Measurements from ENCODE around the gene AMH. TPM values are rescaled to one million over a fixed set of nuclear protein-coding genes. Genes with fewer than 3 reads are reported as not detected.

AMH gene
- total and polyA plus RNA-seq, 4 donors, result 0.73 to 3.5 (median 1.8) TPM

GRCh38 chr19:2300533-2300932, 51.4 kb downstream of the AMH start:
- Histone ChIP-seq H3K27me3 (ENCODE audit: control insufficient read depth in 3 of 3, insufficient read depth in 3 of 3, low read length in 2 of 3) (peaks cover 0 to 31% (median 22%) of the 10 kb centered on the region in 3 donors), H3K36me3 (ENCODE audit: control insufficient read depth in 4 of 4, insufficient read depth in 4 of 4, low read length in 4 of 4) (no peaks in the 10 kb centered on the region), H3K27ac (ENCODE audit: low read depth in 1 of 2, low read length in 1 of 2) (no peak overlapping the region), H3K9me3 (ENCODE audit: control insufficient read depth in 4 of 4, insufficient read depth in 3 of 4, low read length in 3 of 4) (peaks cover 0 to 1% (median 0%) of the 10 kb centered on the region in 4 donors), H3K4me3 (no peak overlapping the region), H3K9ac (ENCODE audit: insufficient read depth in 1 of 2, low read length in 2 of 2) (no peak overlapping the region), H3K4me1 (ENCODE audit: control insufficient read depth in 5 of 5, insufficient read depth in 5 of 5, low read length in 5 of 5) (peaks cover 0 to 7% (median 6%) of the 10 kb centered on the region in 5 donors)
- no peak for DNase-seq
- TF ChIP-seq, protein P1, sequence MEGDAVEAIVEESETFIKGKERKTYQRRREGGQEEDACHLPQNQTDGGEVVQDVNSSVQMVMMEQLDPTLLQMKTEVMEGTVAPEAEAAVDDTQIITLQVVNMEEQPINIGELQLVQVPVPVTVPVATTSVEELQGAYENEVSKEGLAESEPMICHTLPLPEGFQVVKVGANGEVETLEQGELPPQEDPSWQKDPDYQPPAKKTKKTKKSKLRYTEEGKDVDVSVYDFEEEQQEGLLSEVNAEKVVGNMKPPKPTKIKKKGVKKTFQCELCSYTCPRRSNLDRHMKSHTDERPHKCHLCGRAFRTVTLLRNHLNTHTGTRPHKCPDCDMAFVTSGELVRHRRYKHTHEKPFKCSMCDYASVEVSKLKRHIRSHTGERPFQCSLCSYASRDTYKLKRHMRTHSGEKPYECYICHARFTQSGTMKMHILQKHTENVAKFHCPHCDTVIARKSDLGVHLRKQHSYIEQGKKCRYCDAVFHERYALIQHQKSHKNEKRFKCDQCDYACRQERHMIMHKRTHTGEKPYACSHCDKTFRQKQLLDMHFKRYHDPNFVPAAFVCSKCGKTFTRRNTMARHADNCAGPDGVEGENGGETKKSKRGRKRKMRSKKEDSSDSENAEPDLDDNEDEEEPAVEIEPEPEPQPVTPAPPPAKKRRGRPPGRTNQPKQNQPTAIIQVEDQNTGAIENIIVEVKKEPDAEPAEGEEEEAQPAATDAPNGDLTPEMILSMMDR (IDR thresholded peaks at IDR 0.05; ENCODE audit: control extremely low read depth, extremely low read depth), result no peak
- no peak for ATAC-seq (ENCODE audit: insufficient read depth, low FRiP score)
- WGBS, 2 donors, result 68% methylated on average over 17 of the region's 17 CpGs

Small RNAs within 50 kb of the gene (small RNA-seq; reads per million reads assigned to genes)
- not detected for gene MIR1227 (ENCODE audit: low replicate concordance)

Other genes starting within 250 kb of the AMH start
- gene BTBD2, start 233.6 kb upstream of the AMH start, total RNA-seq, result 10 to 100 TPM; 49.5 to 62.3 TPM
- gene BTBD2, start 233.6 kb upstream of the AMH start, polyA plus RNA-seq, result 10 to 100 TPM; 35.5 to 40.1 TPM
- gene MKNK2, start 198.1 kb upstream of the AMH start, total RNA-seq, result 100 to 1,000 TPM; 107 to 333 TPM
- 100 to 1,000 TPM; 132 to 189 TPM for gene MKNK2, start 198.1 kb upstream of the AMH start, polyA plus RNA-seq
- gene MOB3A, start 153.0 kb upstream of the AMH start, total RNA-seq, result 10 to 100 TPM; 45.2 to 86.6 TPM
- 10 to 100 TPM; 17.7 to 44.9 TPM for gene MOB3A, start 153.0 kb upstream of the AMH start, polyA plus RNA-seq
- 1 to 10 TPM; 5.0 to 8.4 TPM for gene IZUMO4, start 152.4 kb upstream of the AMH start, total RNA-seq
- 1 to 10 TPM; 6.1 to 9.8 TPM for gene IZUMO4, start 152.4 kb upstream of the AMH start, polyA plus RNA-seq
- 100 to 1,000 TPM in 1 of 2 donors, 10 to 100 TPM in 1; 69.9 to 144 TPM for gene AP3D1, start 97.8 kb upstream of the AMH start, total RNA-seq
- 100 to 1,000 TPM in 1 of 2 donors, 10 to 100 TPM in 1; 55.3 to 101 TPM for gene AP3D1, start 97.8 kb upstream of the AMH start, polyA plus RNA-seq
- gene DOT1L, start 85.4 kb upstream of the AMH start, total RNA-seq, result 10 to 100 TPM; 20.4 to 46.4 TPM
- 10 to 100 TPM; 13.0 to 19.2 TPM for gene DOT1L, start 85.4 kb upstream of the AMH start, polyA plus RNA-seq
- 10 to 100 TPM; 64.4 to 64.6 TPM for gene PLEKHJ1, start 13.0 kb upstream of the AMH start, total RNA-seq
- 10 to 100 TPM; 70.1 to 76.4 TPM for gene PLEKHJ1, start 13.0 kb upstream of the AMH start, polyA plus RNA-seq
- 100 to 1,000 TPM in 1 of 2 donors, 10 to 100 TPM in 1; 67.5 to 113 TPM for gene SF3A2, start 12.5 kb upstream of the AMH start, total RNA-seq
- 10 to 100 TPM; 37.2 to 58.5 TPM for gene SF3A2, start 12.5 kb upstream of the AMH start, polyA plus RNA-seq
- 1 to 10 TPM in 1 of 2 donors, under 1 TPM in 1; 0.61 to 2.3 TPM for gene JSRP1, start 7.1 kb downstream of the AMH start, total RNA-seq
- 1 to 10 TPM in 1 of 2 donors, under 1 TPM in 1; 0.69 to 1.1 TPM for gene JSRP1, start 7.1 kb downstream of the AMH start, polyA plus RNA-seq
- 1 to 10 TPM in 1 of 2 donors, under 1 TPM in 1; 0.31 to 6.7 TPM for gene PEAK3, start 32.9 kb downstream of the AMH start, total RNA-seq
- 1 to 10 TPM in 1 of 2 donors, under 1 TPM in 1; 0.81 to 7.4 TPM for gene PEAK3, start 32.9 kb downstream of the AMH start, polyA plus RNA-seq
- under 1 TPM in 1 of 2 donors, not detected in 1; 0.21 TPM for gene LINGO3, start 58.8 kb downstream of the AMH start, total RNA-seq
- 1 to 10 TPM in 1 of 2 donors, under 1 TPM in 1; 0.10 to 1.0 TPM for gene LINGO3, start 58.8 kb downstream of the AMH start, polyA plus RNA-seq
- gene LSM7, start 79.3 kb downstream of the AMH start, total RNA-seq, result 10 to 100 TPM; 54.9 to 92.1 TPM
- 100 to 1,000 TPM; 291 to 307 TPM for gene LSM7, start 79.3 kb downstream of the AMH start, polyA plus RNA-seq
- 10 to 100 TPM; 42.8 to 86.1 TPM for gene SPPL2B, start 79.4 kb downstream of the AMH start, total RNA-seq
- 10 to 100 TPM; 34.4 to 54.8 TPM for gene SPPL2B, start 79.4 kb downstream of the AMH start, polyA plus RNA-seq
- gene TMPRSS9, start 110.9 kb downstream of the AMH start, total RNA-seq, result under 1 TPM in 1 of 2 donors, not detected in 1; 0.09 TPM
- under 1 TPM; 0.05 to 0.37 TPM for gene TMPRSS9, start 110.9 kb downstream of the AMH start, polyA plus RNA-seq
- 100 to 1,000 TPM in 1 of 2 donors, 10 to 100 TPM in 1; 27.2 to 103 TPM for gene TIMM13, start 178.3 kb downstream of the AMH start, total RNA-seq
- gene TIMM13, start 178.3 kb downstream of the AMH start, polyA plus RNA-seq, result 100 to 1,000 TPM in 1 of 2 donors, 10 to 100 TPM in 1; 58.5 to 103 TPM
- 10 to 100 TPM; 19.1 to 42.9 TPM for gene LMNB2, start 207.6 kb downstream of the AMH start, total RNA-seq
- gene LMNB2, start 207.6 kb downstream of the AMH start, polyA plus RNA-seq, result 10 to 100 TPM; 19.7 to 37.0 TPM
- gene GADD45B, start 226.8 kb downstream of the AMH start, total RNA-seq, result 10 to 100 TPM; 81.0 to 92.7 TPM
- 100 to 1,000 TPM in 1 of 2 donors, 10 to 100 TPM in 1; 92.4 to 405 TPM for gene GADD45B, start 226.8 kb downstream of the AMH start, polyA plus RNA-seq

All from lung (tissue), 13 donors.